T47D (cell line): ENCODE data around the gene KREMEN2.
"Not testable (repeated sequence)": the region's sequence is repeated elsewhere in the genome, so short reads cannot be mapped to it uniquely, and the experiment has no call there.

Source experiments
- DNase-seq, 2 experiments: peaks; one replicate each; pipeline versions ENCODE4 v3.0.0 to v3.0.0-alpha.2; 2011 to 2012; ENCODE audit warnings: low read depth in 1 of 2, low spot score in 1 of 2
- JUND ChIP-seq: IDR thresholded peaks from 2 replicates; pipeline ENCODE4 v1.6.1; 2012; ENCODE audit warnings: low read depth
- in situ Hi-C: cut with HindIII; loops from 2 replicates; pipeline ENCODE4 v1.10.0; 2016; ENCODE audit warnings: low sequenced_read_pairs, low pct_unique_long_range_greater_than_20kb

The KREMEN2 gene

GRCh38 chr16:2930236-2930635 is 33.8 kb upstream of the KREMEN2 start:
- no peak for TF ChIP-seq JUND
- no peak for DNase-seq
- in situ Hi-C loops: no loop called here

- DNase-seq, in situ Hi-C loops: not testable (repeated sequence)
Observed at GRCh38 chr16:2931231-2931914, 32.7 kb upstream of the KREMEN2 start.

GRCh38 chr16:2933136-2933535 is 30.9 kb upstream of the KREMEN2 start:
- TF ChIP-seq JUND: no peak
- in situ Hi-C loops: no loop called here
- no peak for DNase-seq

GRCh38 chr16:2933701-2934100 is 30.4 kb upstream of the KREMEN2 start:
- no peak for TF ChIP-seq JUND
- in situ Hi-C loops: no loop called here
- DNase-seq: no peak

GRCh38 chr16:2934450-2934849 is 29.6 kb upstream of the KREMEN2 start:
- in situ Hi-C loops: no loop called here
- TF ChIP-seq JUND: no peak
- DNase-seq: no peak

GRCh38 chr16:2936436-2937011 is 27.6 kb upstream of the KREMEN2 start:
- no peak for TF ChIP-seq JUND
- in situ Hi-C loops: no loop called here

GRCh38 chr16:2937170-2937569 is 26.9 kb upstream of the KREMEN2 start:
- in situ Hi-C loops: no loop called here
- TF ChIP-seq JUND: no peak
- DNase-seq: no peak

More at GRCh38 chr16:2936436-2937011, 27.6 kb upstream of the KREMEN2 start:
- DNase-seq: no peak

- in situ Hi-C loops: no loop called here
- DNase-seq: no peak
- TF ChIP-seq JUND: no peak
Observed at GRCh38 chr16:2938206-2938605, 25.9 kb upstream of the KREMEN2 start.

GRCh38 chr16:2939968-2940367 is 24.1 kb upstream of the KREMEN2 start:
- in situ Hi-C loops: no loop called here
- DNase-seq: no peak
- TF ChIP-seq JUND: no peak

- TF ChIP-seq JUND: no peak
- no peak for DNase-seq
- in situ Hi-C loops: no loop called here
Observed at GRCh38 chr16:2942045-2942444, 22.0 kb upstream of the KREMEN2 start.

- in situ Hi-C loops, DNase-seq: not testable (repeated sequence)
Observed at GRCh38 chr16:2943716-2944115, 20.4 kb upstream of the KREMEN2 start.

- DNase-seq: no peak
- no peak for TF ChIP-seq JUND
- in situ Hi-C loops: no loop called here
Observed at GRCh38 chr16:2946649-2947048, 17.4 kb upstream of the KREMEN2 start.

- DNase-seq: no peak
- in situ Hi-C loops: no loop called here
- TF ChIP-seq JUND: no peak
Observed at GRCh38 chr16:2948807-2949704, 15.0 kb upstream of the KREMEN2 start.
